ENCODE data around the gene SNTA1.
"Not testable (repeated sequence)": the region's sequence is repeated elsewhere in the genome, so short reads cannot be mapped to it uniquely, and the experiment has no call there.

The SNTA1 gene

DNA sequence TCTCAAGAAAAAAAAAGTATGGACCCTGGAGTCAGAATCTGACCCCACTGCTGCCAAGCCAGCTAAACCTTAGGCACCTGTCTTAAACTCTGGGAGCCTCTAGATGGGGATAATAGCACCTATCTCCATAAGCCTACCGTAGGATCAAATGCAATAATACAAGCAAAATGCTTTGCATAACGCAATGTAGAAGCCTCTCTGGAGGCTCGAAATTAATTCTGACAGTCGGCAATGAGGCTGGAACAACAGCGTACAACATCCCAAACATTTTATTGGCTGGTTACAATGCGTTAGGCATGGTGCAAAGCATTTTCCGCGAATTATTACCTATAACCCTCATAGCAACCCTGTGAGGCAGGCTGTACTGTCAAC is 42.8 kb downstream of the SNTA1 start:
- FAIRE-seq (no peak), DNase-seq (ENCODE audit: low spot score) (no peak)

- DNase-seq (ENCODE audit: low spot score) (no peak), FAIRE-seq (no peak)
These were observed 43.6 kb downstream of the SNTA1 start for GRCh38 chr20:33399924-33400323.

DNA sequence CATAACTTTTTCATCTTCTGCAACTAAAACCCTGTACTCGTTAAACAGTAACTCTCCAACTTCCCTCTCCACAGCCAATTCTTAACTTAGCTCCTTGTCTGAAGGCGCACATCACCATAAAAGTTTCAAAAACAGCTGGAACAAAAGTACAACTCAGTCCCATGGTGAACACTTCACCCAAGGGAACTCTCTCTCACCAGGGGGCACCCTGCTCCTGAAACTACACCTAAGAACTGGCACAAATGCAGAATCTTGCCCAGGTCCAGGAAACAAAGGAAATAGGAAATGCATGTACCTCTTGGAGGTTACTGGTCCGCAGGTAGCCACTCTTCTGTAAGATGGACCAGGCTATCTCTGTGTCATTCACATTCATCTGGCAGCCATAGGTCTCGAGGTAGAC is 48.8 kb downstream of the SNTA1 start:
- FAIRE-seq: no peak

GRCh38 chr20:33393609-33394008 is 50.0 kb downstream of the SNTA1 start:
- DNase-seq (ENCODE audit: low spot score): no peak
- no peak for FAIRE-seq

More for the DNA sequence above, 48.8 kb downstream of the SNTA1 start:
- DNase-seq (ENCODE audit: low spot score): no peak

- DNase-seq (ENCODE audit: low spot score): no peak
- no peak for FAIRE-seq
These were observed 51.7 kb downstream of the SNTA1 start for GRCh38 chr20:33391722-33392415.

DNA sequence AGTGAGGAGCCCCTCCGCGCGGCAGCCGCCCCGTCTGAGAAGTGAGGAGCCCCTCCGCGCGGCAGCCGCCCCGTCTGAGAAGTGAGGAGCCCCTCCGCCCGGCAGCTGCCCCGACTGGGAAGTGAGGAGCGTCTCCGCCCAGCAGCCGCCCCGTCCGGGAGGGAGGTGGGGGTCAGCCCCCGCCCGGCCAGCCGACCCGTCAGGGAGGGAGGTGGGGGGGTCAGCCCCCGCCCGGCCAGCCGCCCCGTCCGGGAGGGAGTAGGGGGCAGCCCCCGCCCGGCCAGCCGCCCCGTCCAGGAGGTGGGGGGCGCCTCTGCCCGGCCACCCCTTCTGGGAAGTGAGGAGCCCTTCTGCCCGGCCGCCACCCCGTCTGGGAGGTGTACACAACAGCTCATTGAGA is 54.2 kb downstream of the SNTA1 start:
- DNase-seq (ENCODE audit: low spot score); FAIRE-seq: not testable (repeated sequence)

DNA sequence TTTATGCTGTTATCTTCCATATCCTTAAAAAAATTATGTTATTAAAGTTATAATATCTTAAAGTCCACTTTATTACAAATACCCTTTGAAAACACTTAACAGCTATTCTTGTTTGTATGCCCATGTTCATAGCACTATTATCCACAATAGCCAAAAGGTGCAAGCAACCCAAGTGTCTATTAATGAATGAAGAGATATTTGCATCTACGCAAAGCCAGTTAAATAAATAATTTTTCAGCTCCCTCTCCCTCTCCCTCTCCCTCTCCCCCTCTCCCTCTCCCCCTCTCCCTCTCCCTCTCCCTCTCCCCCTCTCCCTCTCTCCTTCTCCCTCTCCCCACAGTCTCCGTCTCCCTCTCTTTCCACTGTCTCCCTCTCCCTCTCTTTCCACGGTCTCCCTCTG is 55.3 kb downstream of the SNTA1 start:
- no peak for FAIRE-seq

DNA sequence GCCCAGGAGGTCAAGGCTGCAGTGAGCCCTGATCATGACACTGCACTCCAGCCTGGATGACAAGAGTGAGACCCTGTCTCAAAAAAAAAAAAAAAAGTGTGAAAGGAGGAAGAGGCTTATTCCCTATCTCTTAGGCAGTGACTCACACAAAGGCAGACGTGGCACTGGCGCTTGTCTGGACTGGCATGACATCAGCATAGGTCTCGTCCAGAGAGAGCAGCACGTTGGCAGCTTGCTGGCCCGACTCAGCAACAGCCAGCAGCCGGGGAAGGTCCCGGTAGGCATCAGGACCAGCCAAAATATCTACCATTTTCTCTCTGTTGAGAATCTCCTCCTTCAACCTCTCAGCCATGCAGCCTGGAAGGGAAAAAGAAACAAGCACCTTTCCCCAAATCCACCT is 56.4 kb downstream of the SNTA1 start:
- FAIRE-seq: no peak
- peak; percentile 89 for DNase-seq (ENCODE audit: low spot score)

More for the DNA sequence above, 55.3 kb downstream of the SNTA1 start:
- DNase-seq (ENCODE audit: low spot score): no peak

DNA sequence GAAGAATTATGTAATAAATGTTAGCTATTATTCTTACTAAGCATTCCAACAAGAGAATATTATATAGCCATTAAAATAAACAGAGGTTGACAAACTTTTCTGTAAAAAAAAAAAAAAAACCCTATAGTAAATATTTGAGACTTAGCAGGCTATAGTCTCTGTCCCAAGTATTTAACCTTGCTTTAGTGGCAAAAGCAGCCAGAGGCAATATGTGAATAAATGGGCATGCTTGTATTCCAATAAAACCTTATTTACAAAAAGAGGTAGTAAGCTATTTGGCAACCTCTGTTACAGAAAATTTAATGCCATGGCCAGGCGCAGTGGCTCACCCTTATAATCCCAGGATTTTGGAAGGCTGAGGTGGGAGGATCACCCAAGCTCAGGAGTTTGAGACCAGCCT is 56.9 kb downstream of the SNTA1 start:
- DNase-seq (ENCODE audit: low spot score) (no peak), FAIRE-seq (no peak)

DNA sequence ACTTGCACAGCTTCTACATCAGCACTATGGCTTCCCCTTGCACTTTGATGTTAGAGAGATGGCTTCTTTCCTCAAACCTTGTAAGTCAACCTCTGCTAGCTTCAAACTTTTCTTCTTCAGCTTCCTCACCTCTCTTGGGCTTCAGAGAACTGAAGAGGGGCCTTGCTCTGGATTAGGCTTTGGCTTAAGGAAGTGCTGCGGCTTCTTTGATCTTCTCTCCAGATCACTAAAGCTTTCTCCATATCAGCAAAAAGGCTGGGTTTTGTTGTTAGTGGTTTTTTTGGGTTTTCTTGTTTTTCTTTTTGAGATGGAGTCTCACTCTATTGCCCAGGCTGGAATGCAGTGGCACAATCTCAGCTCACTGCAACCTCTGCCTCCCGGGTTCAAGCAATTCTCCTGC is 66.2 kb downstream of the SNTA1 start:
- DNase-seq (ENCODE audit: low spot score): no peak
- FAIRE-seq: no peak

GRCh38 chr20:33373735-33374605 is 69.6 kb downstream of the SNTA1 start:
- peak; percentile 82 for FAIRE-seq
- DNase-seq (ENCODE audit: low spot score): peak; percentile 93

DNA sequence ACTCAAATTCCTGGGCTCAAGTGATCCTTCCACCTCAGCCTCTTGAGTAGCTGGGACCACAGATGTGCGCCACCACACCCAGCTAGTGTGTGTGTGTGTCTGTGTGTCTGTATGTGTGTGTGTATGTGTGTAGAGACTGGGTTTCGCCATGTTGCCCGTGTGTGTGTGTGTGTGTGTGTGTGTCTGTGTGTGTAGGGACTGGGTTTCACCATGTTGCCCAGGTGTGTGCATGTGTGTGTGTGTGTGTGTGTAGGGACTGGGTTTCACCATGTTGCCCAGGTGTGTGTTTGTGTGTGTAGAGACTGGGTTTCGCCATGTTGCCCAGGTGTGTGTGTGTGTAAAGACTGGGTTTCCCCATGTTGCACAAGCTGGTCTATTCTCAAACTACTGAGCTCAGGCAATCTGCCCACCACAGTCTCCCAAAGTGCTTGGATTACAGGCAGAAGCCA is 70.5 kb downstream of the SNTA1 start:
- FAIRE-seq (no peak), DNase-seq (ENCODE audit: low spot score) (no peak)

DNA sequence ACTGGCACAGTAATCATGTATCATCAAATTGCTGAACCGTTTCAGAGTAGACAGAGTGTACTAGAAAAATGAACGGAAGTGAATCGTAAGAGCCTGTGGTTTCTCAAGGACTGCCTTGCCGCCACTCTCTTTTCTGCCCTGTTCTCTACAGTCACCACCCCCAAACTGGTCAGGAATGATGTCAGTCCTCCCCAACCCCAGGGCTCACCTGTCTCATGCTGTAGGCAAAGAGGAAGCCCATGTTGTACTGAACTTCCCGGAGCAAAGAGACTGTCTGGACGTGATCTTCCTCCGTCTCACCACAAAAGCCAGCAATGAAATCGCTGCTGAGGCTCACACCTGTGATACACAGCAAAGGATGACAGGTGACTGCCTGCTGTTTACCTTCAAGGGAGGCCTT is 73.3 kb downstream of the SNTA1 start:
- peak; percentile 92 for DNase-seq (ENCODE audit: low spot score)
- peak; percentile 97 for FAIRE-seq

GRCh38 chr20:33362898-33363297 is 80.7 kb downstream of the SNTA1 start:
- DNase-seq (ENCODE audit: low spot score): no peak
- FAIRE-seq: no peak

GRCh38 chr20:33359399-33360261 is 83.9 kb downstream of the SNTA1 start:
- DNase-seq (ENCODE audit: low spot score) (no peak), FAIRE-seq (no peak)
